ENCODE data around the gene SLX4IP.
"Not testable (repeated sequence)": the region's sequence is repeated elsewhere in the genome, so short reads cannot be mapped to it uniquely, and the experiment has no call there.

The SLX4IP gene

DNA sequence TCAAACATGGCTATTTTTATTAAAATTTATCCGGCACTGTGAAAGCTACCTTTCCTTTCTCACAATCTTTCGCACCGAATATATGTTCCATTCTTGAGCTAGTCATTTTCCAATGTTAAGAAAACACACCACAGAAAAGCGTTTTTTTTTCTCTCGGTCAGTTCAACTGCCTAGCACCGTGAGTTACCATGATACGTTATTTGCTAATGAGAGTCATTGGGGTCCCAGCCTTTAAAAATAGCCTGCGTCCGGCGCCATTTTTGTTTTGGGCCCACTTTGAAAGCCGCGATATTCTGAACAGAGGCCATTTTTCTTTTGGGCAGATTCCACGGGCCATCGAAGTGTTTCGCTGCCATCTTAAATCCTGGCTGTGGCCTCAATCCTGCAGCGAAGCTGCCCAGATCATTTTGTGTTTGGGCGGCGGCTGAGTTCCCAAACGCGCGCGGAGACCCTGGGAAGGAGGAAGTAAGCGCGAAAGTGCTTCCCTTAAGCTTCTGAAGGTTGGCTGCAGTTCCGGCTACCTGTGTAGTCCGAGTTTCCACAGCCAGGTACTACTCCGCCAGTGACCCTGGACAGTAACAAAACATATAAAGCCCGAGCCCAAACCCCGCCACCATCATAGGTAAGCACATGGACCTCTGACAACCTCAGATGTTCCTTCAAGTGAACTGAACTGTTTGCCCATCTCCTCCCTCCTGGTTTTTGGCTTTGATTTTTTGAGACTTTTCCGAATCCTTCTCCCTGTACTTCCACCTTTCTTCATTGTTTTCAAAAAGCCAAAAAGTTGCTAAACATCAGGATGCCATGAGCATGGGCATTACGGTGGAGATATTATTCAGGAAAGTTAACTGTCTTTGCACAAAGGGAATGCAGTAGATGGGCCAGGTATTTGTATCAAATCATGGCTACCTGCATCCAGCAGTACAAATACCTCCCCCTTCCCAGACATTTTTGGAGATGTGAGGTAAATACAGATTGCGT, at the start of gene SLX4IP:
TSS of gene SLX4IP (plus strand) at position 474 of the 981 bp plus-strand sequence. CDS start 22,900 bp downstream, outside the sequence.
- peak; percentile 95 for DNase-seq

DNA sequence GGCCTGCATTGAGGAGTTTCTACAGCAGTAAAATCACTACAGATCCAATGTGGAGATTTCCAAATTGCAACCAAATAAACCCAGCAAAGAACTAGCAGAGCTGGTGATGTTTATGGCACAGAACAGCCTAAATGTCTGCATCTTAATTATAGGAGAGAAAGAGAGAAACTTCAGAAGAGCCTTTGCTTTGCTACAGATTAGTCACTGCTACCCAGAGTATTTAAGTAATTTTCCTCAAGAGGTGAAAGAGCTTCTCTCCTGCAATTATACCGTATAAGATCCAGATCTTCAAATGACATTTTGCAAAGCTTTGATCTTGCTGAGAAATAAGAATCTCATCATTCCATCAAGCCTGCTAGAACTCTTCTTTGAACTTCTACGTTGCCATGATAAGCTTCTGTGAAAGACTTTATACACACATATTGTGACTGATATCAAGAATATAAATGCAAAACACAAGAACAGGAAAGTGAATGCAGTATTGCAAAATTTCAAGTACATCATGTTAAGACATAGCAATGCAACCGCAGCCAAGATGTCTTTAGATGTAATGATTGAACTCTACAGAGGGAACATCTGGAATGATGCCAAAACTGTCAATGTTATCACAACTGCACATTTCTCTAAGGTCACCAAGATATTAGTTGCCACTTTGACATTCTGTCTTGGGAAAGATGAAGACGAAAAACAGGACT, 49.1 kb upstream of the SLX4IP start:
- DNase-seq, result no peak

DNA sequence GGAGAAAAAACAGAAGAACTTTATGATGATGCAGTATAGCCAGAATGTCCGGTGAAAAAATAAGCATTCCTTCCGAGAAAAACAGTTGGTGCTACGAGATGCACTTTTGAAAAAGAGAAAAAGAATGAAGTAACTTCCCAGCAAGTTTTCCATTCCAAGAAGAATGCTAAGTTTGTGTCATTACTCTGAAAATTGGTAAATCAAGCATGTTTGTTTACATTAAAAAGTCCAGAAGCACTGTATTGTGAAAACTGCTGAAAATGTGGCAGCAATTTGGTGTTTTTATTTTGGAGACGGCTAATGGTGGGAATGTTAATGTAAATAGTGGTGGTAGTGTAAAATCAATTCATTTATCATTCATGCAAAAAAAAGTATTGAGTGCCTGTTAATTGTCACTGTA, 47.4 kb upstream of the SLX4IP start:
- DNase-seq, result no peak

DNA sequence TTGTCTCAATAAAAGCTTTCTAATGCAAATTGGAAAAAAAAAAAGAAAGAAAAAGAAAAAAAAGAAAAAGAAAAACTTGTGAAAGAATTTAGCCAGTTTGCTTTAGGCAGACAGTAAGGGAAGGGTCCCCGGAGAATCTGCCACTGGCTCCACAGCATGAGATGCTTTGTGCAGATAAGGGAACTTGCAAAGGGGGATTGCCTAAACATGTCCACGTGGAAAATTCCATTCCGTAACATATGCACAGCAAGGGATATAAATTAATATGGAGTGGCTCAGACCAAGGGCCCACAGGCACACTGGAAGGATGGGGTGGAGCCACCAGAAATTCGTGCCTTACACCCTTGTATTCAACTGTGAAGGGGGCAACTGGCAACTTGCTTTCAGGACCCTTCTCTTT, 46.5 kb upstream of the SLX4IP start:
- DNase-seq, result no peak

DNA sequence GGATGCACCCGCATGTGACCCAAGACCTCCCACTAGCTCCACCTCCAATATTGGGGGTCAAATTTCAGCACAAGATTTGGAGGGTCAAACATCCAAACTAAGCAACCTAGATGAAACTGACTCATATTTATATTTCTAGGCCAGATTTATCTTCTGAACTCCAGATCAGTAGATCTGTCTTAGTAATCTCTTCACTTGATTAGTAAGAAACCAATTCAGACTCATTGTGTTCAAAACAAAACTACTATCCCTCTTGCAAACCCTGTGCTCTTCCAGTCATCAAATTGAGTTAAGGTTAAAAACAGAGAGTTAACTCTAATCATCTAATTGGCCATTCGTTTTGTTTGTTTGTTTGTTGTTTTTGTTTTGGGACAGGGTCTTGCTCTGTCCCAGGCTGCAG, 44.4 kb upstream of the SLX4IP start:
- no peak for DNase-seq

DNA sequence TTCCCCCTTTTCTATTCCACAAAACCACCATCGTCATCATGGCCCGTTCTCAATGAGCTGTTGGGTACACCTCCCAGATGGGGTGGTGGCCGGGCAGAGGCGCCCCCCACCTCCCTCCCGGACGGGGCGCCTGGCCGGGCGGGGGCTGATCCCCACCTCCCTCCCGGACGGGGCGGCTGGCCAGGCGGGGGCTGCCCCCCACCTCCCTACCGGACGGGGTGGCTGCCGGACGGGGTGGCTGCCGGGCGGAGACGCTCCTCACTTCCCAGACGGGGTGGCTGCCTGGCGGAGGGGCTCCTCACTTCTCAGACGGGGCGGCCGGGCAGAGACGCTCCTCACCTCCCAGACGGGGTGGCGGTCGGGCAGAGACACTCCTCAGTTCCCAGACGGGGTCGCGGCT, 40.4 kb upstream of the SLX4IP start:
- DNase-seq, result not testable (repeated sequence)

DNA sequence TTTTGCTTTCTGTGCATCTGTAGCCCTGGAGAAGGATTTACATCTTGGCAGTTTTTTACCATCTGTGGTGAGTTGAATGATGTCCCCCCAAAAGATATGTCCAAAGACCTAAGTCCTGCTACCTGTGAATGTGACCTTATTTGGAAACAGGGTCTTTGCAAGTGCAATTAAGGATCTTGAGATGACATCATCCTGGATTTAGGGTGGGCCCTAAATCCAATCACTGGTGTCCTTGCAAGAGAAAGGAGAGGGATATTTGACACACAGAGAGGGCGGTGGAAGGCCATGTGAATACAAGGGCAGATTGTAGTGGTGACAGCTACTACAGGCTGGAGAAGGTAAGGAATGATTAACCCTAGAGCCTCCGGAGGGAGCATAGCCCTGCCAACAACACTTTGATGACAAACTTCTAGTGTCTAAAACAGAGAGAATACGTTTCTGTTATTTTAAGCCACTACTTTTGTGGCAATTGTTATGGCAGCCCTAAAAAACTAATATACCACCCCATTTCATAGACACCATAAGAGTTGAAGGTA, 36.2 kb upstream of the SLX4IP start:
- DNase-seq, result no peak

DNA sequence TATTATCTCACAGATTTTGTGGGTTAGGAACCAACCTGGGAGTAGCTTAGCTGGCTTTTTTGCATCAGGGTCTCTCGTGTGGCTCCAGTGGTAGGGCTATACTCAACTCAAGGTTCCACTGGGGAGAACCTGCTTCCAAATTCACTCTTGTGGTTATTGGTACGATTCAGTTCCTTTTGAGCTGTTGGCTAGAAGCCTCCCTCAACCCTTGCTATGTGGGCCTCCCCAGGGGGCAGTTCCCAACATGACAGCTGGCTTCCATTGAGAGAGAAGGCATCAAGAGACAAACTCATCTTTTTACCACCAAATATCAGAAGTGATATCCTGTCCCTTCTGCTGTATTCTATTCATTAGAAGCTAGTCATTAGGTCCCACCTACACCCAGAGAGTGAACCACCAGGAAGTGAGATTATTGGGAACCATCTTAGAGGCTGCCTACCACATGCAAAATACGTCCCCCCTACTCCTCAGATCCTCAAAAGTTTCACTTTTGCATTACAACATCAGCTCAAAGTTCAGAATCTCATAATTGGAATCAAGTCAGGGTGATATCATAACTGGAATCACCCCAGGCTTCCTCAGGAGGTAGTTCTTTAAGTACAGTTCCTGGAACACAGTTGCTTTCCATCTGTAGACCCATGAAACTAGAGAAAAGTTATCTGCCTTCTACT, 32.0 kb upstream of the SLX4IP start:
- DNase-seq, result no peak

DNA sequence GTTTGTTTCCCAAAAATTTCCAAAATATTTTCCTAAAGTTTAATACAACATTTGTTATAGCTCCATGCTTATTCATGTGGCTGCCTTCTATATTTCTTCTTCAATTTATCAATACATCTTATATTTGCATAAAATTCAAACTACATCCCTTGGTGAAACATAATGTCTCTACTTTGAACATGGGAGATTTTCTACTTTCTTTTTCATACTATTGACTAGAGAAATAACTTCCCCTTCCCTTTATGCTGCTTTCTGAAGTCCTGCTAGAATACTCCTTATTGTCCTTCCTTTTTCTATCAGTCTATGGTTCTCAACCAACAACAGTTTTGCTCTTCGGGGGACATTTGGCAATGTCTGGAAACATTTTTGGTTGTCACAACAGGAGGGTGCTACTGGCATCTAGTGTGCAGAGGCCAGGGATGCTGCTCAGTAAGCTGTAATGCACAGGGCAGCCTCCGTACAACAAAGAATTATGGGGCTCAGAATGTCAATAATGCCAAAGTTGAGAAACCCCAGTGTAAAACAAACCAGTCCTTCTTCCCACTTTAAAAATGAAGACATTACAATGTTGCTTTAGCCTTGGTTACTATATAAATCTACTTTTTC, 31.0 kb upstream of the SLX4IP start:
- DNase-seq, result no peak

DNA sequence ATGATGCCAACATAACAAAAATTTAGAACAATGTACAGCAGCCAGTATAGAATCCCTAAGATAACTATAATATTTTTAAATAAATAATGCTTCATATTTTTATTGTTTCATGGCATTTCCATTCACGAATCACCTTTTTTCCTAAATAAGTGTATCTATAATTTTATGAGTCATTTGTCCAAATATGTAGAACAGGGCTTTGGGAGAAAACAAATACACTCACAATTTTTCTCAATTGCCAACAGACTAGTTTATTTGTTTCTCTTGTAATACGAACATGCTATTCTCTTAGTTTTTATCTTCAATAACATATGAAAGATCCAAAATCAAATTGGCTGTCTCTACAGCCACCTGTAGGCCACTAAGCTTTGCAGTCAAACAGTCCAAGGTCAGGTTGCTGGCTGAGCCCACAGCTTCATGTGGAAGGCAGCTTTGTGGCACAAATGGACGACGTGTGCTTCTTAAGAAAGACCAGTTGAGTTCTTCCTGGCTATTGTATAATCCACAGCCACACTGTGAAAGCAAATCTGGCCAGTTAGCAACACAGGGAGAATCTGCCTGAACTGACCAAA, 30.1 kb upstream of the SLX4IP start:
- no peak for DNase-seq

DNA sequence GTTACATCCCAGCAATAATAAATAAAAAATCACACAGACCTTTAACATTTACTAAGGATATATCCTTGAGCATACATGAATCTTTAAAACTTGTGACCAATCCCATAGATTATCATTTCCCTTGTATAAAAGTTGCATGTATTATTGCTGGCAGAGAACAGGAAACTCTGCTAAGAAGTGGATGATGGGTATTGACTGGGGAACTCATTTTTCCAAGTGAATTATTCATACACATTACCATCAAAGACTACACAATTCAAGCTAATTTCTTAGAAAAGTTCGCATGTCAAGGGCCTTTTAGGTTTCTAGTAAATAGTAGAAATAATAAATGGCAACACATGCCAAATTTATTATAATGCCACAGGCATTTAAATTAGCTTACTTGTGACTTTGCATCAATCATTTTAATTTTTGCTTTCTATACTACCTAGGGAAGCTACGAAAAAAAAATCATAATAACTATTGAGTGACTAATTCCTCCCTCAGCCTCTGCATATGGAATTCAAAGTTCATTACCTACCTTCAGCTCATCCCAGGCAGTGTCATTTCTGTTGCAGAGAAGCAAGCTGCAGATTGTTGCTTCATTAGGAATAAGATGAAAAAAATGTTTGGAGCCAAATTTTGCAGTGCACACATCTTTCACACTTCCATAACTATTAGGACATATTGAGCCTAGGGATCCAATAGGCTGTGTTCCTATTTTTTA, 26.8 kb upstream of the SLX4IP start:
- no peak for DNase-seq

DNA sequence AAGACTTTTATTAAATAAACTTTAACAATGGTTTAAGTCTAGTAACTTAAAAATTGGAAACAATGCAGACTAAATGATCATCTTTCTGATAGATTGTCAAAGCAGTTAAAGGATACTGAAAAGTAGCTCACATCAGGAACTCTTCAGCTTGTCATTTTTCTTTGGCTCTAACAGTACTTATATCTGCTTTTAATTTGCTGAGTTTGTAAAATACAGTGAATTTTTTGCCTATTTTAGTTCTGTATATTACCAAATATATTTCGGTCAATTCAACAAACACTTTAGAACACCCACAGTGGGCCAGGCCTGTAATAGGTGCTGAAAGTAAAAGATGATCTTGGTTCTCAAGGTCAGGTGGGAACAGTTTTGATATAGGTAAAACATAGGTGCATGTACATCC, 23.4 kb upstream of the SLX4IP start:
- DNase-seq, result no peak

DNA sequence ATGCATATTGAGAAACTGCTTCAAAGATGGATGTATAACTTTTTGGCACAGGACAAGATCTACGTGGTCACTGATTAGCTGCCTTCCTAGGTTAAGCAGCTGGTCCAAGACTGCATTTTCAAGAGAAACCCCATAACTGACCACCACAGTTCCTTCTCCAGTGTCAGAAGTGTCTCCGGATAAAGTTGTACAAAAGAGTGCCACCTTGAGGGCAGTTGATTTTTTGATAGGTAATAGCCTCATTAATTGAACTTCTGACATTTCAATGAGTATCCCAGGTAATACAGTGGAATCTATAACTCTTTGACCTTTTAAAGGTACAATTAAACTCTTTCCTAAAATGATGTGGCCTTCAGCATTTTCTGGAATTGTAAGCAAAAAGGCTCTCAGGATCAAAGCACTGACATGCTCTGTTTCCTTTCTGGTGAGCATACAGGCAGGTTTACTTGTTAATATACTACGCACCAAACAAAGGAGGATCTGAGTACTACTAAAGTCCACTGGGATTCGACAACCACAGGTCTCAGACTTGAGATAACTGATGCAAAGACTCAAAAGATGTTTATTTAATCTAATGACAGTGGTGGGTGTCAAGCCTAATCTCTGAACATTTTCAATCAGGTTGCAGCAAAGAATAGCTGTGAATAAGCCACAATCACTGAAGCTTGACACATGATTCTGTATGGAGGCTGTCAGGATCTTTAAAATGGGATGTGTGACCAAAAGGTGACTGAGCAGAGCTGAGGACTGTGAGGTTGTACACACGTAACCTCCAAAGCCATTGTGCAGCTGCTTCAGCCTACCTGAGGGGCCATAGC, 22.3 kb upstream of the SLX4IP start:
- DNase-seq, result no peak

DNA sequence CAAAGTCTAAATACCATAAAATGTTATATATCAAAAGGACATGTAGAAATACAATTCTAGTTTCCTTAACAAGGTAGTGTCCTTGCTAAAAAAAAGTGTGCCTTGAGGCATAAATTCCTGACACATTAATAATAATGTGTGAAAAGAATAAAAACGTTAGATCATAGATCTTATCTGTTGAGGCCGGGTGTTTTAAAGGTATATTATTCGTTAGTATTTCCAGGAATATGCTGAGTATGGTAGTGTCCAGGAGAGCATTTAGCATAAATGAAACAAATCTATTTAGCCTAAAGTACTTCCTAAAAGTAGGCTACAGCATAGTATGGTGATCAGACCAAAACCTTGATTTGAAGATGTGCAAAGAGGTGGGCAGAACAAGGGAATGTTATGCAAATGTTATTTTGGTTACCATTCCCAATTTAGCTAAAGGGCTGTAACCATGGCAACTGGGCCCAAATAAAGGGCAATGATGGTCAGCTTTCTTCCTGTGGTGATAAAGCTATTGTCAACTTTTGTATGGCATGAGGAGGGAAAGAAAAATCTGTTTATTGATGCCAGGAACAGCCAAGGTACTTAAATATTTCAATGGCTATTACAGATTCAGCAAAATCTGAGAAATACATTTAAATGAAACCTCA, 20.0 kb upstream of the SLX4IP start:
- DNase-seq, result no peak

DNA sequence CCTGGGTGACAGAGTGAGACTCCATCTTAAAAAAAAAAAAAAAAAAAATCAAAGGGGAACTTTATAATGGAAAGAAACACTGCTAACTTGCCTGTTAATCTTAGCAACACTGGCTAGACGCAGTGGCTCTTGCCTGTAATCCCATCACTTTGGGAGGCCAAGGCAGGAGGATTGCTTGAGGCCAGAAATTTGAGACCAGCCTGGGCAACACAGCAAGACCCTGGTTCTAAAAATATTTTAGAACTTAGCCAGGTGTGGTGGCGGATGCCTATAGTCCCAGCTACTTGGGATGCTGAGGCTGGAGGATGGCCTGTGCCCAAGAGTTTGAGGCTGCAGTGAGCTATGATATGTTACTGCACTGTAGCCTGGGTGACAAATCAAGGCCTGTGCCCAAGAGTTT, 17.9 kb upstream of the SLX4IP start:
- not testable (repeated sequence) for DNase-seq

DNA sequence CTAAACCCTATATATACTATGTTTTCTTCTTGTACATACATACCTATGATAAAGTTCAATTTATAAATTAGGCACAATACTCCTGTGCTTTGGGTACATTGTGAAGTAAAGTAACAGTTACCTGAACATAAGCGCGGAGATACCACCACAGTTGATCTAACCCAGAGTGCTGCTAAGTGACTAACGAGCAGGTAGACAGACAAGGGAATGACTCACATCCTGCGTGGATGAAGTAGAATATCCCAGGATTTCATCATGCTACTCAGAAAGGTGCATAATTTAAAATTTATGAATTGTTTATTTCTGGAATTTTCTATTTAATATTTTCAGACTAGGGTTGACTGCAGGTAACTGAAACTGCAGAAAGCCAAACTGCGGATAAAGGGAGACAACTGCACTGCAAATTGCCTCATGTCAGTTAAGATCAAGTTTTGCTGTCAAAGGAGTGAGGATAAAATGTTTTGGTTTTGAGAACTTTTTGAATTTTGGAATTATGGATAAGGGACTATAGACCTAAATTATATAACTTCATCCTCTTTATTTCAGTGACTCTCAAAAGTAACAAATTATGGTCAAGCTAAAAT, 15.5 kb upstream of the SLX4IP start:
- DNase-seq, result no peak

DNA sequence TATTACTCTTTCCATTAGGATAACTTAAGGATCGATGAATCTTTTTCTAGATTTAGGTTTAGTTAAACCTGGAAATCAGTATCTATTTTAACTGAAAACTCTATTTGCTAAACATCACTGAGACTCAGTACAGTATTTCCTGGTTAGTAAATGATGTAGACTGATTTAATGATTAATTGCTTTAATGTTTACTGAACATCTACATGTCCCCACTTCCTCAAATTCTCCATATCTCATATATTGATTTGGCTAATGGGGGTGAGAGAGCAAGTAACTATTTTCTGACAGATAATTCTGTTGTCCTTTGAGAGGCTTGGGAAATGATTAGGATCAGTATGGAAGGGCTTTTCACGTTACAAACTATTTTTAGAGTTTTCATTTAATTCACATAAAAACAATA, 11.4 kb upstream of the SLX4IP start:
- no peak for DNase-seq

DNA sequence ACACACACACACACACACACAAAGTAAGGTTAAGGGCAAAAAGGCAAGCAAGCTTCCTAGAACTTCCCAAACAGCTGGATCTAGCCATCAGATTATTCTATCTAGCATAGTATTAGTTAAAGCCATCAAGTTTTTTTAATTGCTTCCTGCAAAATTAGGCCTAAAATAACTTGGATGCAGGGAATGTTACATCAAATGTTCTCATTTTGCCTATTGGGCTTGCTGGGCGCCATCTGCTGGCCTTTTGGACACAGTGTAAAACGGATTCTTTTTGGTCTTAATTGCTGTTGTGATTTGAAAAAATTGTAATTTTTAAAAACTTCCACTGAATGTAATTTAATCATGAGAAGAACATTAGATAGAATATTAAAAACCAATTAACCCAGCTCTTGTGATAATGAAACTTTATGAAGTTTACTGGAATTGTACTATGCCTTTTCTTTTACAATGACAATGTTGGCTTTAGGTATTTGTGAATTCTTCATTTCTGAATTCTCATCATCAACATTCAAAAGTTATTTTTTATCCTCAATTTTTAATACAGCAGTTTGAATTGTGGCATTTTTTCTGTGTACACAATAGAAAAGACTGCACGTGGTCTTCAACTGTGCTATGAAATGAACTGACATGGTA, 7.9 kb upstream of the SLX4IP start:
- DNase-seq, result no peak

DNA sequence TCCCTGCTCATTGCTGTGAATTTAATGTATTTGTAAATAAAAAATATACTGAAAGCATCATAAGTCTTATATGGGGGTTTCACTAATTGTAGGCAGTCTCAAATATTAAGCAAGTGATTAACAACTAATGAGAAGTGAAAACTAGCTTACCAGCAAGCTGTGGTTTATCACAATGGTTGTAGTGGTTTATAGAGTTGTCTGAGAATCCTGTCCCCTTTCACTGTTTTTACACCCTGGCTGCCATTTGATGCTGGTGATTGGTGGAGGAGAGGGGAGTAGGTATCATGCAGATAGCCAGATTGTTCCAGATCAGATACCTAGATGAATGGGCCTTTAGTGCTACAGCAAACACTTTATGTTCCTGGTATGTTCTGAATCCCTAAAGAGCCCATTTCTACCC, 7.1 kb upstream of the SLX4IP start:
- no peak for DNase-seq
